ENCODE measurements around the gene CENPP. TPM values are rescaled to one million over a fixed set of nuclear protein-coding genes. Genes with fewer than 3 reads are reported as not detected.

The CENPP gene
- total RNA-seq, 1 donor from 2014 or later = 5.7 TPM

GRCh38 chr9:92599938-92600461, 274.2 kb downstream of the CENPP start:
- Mint-ChIP-seq H3K36me3 (ENCODE audit: unreplicated experiment) (peaks cover 11% of the 10 kb centered on the region), H3K27me3 (ENCODE audit: unreplicated experiment) (peaks cover 5% of the 10 kb centered on the region), H3K4me1 (ENCODE audit: low read depth, unreplicated experiment) (peaks cover 9% of the 10 kb centered on the region), H3K4me3 (ENCODE audit: unreplicated experiment) (no peak overlapping the region), H3K27ac (ENCODE audit: unreplicated experiment) (no peak overlapping the region), H3K9me3 (ENCODE audit: unreplicated experiment) (peaks cover 2% of the 10 kb centered on the region)
- no peak for DNase-seq
- no peak for TF ChIP-seq CTCF (IDR thresholded peaks at IDR 0.05; ENCODE audit: partially characterized antibody, unreplicated experiment)

- Mint-ChIP-seq H3K36me3 (ENCODE audit: unreplicated experiment) (peaks cover 16% of the 10 kb centered on the region), H3K9me3 (ENCODE audit: unreplicated experiment) (peaks cover 2% of the 10 kb centered on the region), H3K4me3 (ENCODE audit: unreplicated experiment) (no peak overlapping the region), H3K4me1 (ENCODE audit: low read depth, unreplicated experiment) (peaks cover 9% of the 10 kb centered on the region), H3K27ac (ENCODE audit: unreplicated experiment) (no peak overlapping the region), H3K27me3 (ENCODE audit: unreplicated experiment) (peaks cover 5% of the 10 kb centered on the region)
- DNase-seq = no peak
- TF ChIP-seq CTCF (IDR thresholded peaks at IDR 0.05; ENCODE audit: partially characterized antibody, unreplicated experiment) = no peak
Measured at GRCh38 chr9:92600462-92601261, 274.9 kb downstream of the CENPP start.

- Mint-ChIP-seq H3K27me3 (ENCODE audit: unreplicated experiment) (peaks cover 5% of the 10 kb centered on the region), H3K36me3 (ENCODE audit: unreplicated experiment) (peaks cover 16% of the 10 kb centered on the region), H3K4me1 (ENCODE audit: low read depth, unreplicated experiment) (peaks cover 9% of the 10 kb centered on the region), H3K27ac (ENCODE audit: unreplicated experiment) (peak overlapping the region; percentile 22), H3K4me3 (ENCODE audit: unreplicated experiment) (no peak overlapping the region), H3K9me3 (ENCODE audit: unreplicated experiment) (peaks cover 2% of the 10 kb centered on the region)
- no peak for DNase-seq
- TF ChIP-seq CTCF (IDR thresholded peaks at IDR 0.05; ENCODE audit: partially characterized antibody, unreplicated experiment) = no peak
Measured at GRCh38 chr9:92601451-92601850, 275.7 kb downstream of the CENPP start.

DNA sequence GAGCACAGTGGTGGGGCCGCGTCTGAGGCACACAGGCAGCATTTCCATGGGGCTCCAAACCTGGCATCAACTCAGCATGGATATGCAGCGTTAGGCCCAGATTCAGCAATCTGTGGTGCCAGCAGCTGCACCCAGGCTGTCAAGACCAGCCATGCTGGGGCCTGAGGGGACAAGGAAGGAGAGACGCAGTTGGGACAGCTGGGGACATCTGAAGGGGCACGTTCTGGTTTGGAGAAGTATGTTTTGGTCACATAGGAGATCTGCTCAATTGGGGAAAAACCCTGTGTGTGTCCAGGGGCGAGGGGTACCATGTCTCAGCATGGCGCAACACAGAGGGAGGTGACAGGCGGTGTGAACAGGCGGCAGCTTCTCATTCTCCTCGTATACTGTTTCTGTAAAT, 276.7 kb downstream of the CENPP start:
- peaks cover 9% of the 10 kb centered on the region for H3K4me1 Mint-ChIP-seq (ENCODE audit: low read depth, unreplicated experiment)
- DNase-seq = no peak
- no peak for TF ChIP-seq CTCF (IDR thresholded peaks at IDR 0.05; ENCODE audit: partially characterized antibody, unreplicated experiment)
- H3K36me3 Mint-ChIP-seq (ENCODE audit: unreplicated experiment) = peaks cover 16% of the 10 kb centered on the region
- H3K27me3 Mint-ChIP-seq (ENCODE audit: unreplicated experiment) = peaks cover 5% of the 10 kb centered on the region
- H3K4me3 Mint-ChIP-seq (ENCODE audit: unreplicated experiment) = no peak overlapping the region
- H3K27ac Mint-ChIP-seq (ENCODE audit: unreplicated experiment) = no peak overlapping the region
- peaks cover 2% of the 10 kb centered on the region for H3K9me3 Mint-ChIP-seq (ENCODE audit: unreplicated experiment)

- no peak overlapping the region for H3K4me3 Mint-ChIP-seq (ENCODE audit: unreplicated experiment)
- no peak overlapping the region for H3K27ac Mint-ChIP-seq (ENCODE audit: unreplicated experiment)
- H3K4me1 Mint-ChIP-seq (ENCODE audit: low read depth, unreplicated experiment) = peaks cover 9% of the 10 kb centered on the region
- no peak for TF ChIP-seq CTCF (IDR thresholded peaks at IDR 0.05; ENCODE audit: partially characterized antibody, unreplicated experiment)
- no peak for DNase-seq
- H3K36me3 Mint-ChIP-seq (ENCODE audit: unreplicated experiment) = peaks cover 16% of the 10 kb centered on the region
- peaks cover 5% of the 10 kb centered on the region for H3K27me3 Mint-ChIP-seq (ENCODE audit: unreplicated experiment)
- H3K9me3 Mint-ChIP-seq (ENCODE audit: unreplicated experiment) = peaks cover 2% of the 10 kb centered on the region
Measured at GRCh38 chr9:92603100-92603499, 277.3 kb downstream of the CENPP start.
